Heart right ventricle (tissue), 16 donors: ENCODE measurements around the gene DNAL1. TPM values are rescaled to one million over a fixed set of nuclear protein-coding genes. Genes with fewer than 3 reads are reported as not detected.
"Not testable (repeated sequence)": the region's sequence is repeated elsewhere in the genome, so short reads cannot be mapped to it uniquely, and the experiment has no call there.

ENCODE experiments used
- ATAC-seq, 8 donors: fragments of 200-7000 bp; cut with Tn5 transposase; one replicate each; pipeline ENCODE4 v1.9.1; 2020; ENCODE audit warnings: mild to moderate bottlenecking in 8 of 8, moderate library complexity in 8 of 8, moderate number of reproducible peaks in 1 of 8
- DNase-seq, 2 donors: peaks; one replicate each; pipeline ENCODE4 v3.0.0-alpha.2; 2020
- H3K27ac ChIP-seq, 10 donors: fragments of 200-600 bp; sonication (generic) in 2 of 10; one replicate each; pipeline versions ENCODE4 v1.5.0 to v1.8.0; 2020 to 2022; ENCODE audit warnings: mild to moderate bottlenecking in 3 of 10
- H3K27me3 ChIP-seq, 7 donors: fragments of 200-600 bp; one replicate each; pipeline ENCODE4 v1.8.0; 2021 to 2022; ENCODE audit warnings: mild to moderate bottlenecking in 2 of 7
- H3K36me3 ChIP-seq, 9 donors: fragments of 200-600 bp; sonication (generic) in 1 of 9; one replicate each; pipeline versions ENCODE4 v1.5.0 to v1.8.0; 2020 to 2022; ENCODE audit warnings: mild to moderate bottlenecking in 2 of 9
- H3K4me1 ChIP-seq, 9 donors: fragments of 200-600 bp; sonication (generic) in 1 of 9; one replicate each; pipeline versions ENCODE4 v1.5.0 to v1.8.0; 2020 to 2022; ENCODE audit warnings: mild to moderate bottlenecking in 4 of 9
- H3K4me3 ChIP-seq, 10 donors: fragments of 200-600 bp; sonication (generic) in 2 of 10; one replicate each; pipeline versions ENCODE4 v1.5.0 to v1.8.0; 2020 to 2022; ENCODE audit warnings: mild to moderate bottlenecking in 7 of 10, moderate library complexity in 2 of 10
- H3K9me3 ChIP-seq, 11 donors: fragments of 200-600 bp in 10 of 11; sonication (generic) in 2 of 11; one replicate each; pipeline versions ENCODE4 v1.5.0 to v1.8.0; 2013 to 2022; ENCODE audit warnings: mild to moderate bottlenecking in 2 of 11, control low read depth in 1 of 11, moderate library complexity in 1 of 11
- CTCF ChIP-seq, 9 donors: fragments of 200-600 bp; sonication (generic) in 2 of 9; IDR thresholded peaks; one replicate each; pipeline versions ENCODE4 v1.5.0 to v1.8.0; 2021 to 2022; ENCODE audit warnings: antibody characterized with exemption in 9 of 9, mild to moderate bottlenecking in 5 of 9, moderate library complexity in 1 of 9
- WGBS, 2 donors: extraction: QIAGEN DNeasy Blood & Tissue Kit; methylation state at CpG; one replicate each; pipeline ENCODE4 v1.1.7; 2013; ENCODE audit warnings: inconsistent platforms in 1 of 2; 5-methylcytosine and 5-hydroxymethylcytosine counted together
- intact Hi-C, 10 donors: fragments of 100-400 bp; cut with DNase I; formaldehyde crosslinking; loops; one replicate each; pipeline versions ENCODE4 v1.11.1 to v1.14.2; 2022
- polyA plus RNA-seq, 2 donors: library from polyadenylated mRNA; stranded (reverse); fragments of 200-250 nt; gene quantifications; one replicate each; pipeline ENCODE4 v1.2.3, GENCODE V29; 2013
- total RNA-seq, 10 donors: library from RNA; stranded (reverse); fragmentation: NEBNext Ultra II Directional in 3 of 10; extraction: Animal tissue kit (Norgen Biotek cat#: 25700) in 3 of 10; gene quantifications; one replicate each; pipeline versions ENCODE4 v1.2.1 to v1.2.4, GENCODE V29; 2021 to 2023
- donor health status: Arrhythmogenic right ventricular cardiomyopathy.
- donor health status: ischemic (EF 13 %, LVEDD 7.1; RV severe dilation, severe dysfunction).
- donor health status: healthy with polysubstance abuse.
- donor health status: DM: no; HTN: yes; CAD: no.
- donor health status: DM: no; HTN: no; CAD: no.
- donor health status: ischemic (EF 25% LVEDD 6.9; RV normal size, moderate dysfunction).
- donor health status: ischemic (EF 25% LVEDD 5.7; RV mildly dilated, moderate dysfunction).
- donor health status: healthy.
- donor health status: DM: yes; HTN: yes; CAD: no.
- donor health status: Ischemic cardiomyopathy.
- donor health status: ischemic (EF 35%, LVEDD 5.7; RV mildly dilated, moderate dysfunction).
- donor health status: nonischemic (EF 11% LVEDD 7.7; RV severe dilation, severe dysfunction).
- donor health status: DM: yes; HTN: yes; CAD: no.
- donor health status: PGD.
- donor health status: ischemic (EF 29% LVEDD 5.4; RV normal size, mild dysfunction).
- donor health status: nonischemic (EF 23%, LVEDD 6.1; RV moderate dilation, normal function).

Gene DNAL1
- total and polyA plus RNA-seq, 12 donors = 5.9 to 21.2 (median 13.7) TPM

- 93 to 95% methylated on average over 5 of the region's 5 CpGs for WGBS, 2 donors
- ATAC-seq = no peak
- no peak for TF ChIP-seq CTCF (IDR thresholded peaks at IDR 0.05)
- no peak for DNase-seq
- Histone ChIP-seq H3K4me1 (peaks cover 4 to 17% (median 13%) of the 10 kb centered on the region in 9 donors), H3K27ac (no peak overlapping the region), H3K9me3 (no peaks in the 10 kb centered on the region), H3K4me3 (no peak overlapping the region), H3K27me3 (no peaks in the 10 kb centered on the region), H3K36me3 (no peaks in the 10 kb centered on the region)
- intact Hi-C loops = loop anchor here in 1 of 10 donors (10.0 kb wide), 1 partner anchor 184 kb away; no protein-coding TSS in a partner anchor
Measured at GRCh38 chr14:73640796-73641365, 3.9 kb upstream of the DNAL1 start.

- Histone ChIP-seq H3K4me1 (peaks cover 4 to 18% (median 16%) of the 10 kb centered on the region in 9 donors), H3K9me3 (no peaks in the 10 kb centered on the region), H3K4me3 (peak overlapping the region; percentile 63 to 94 (median 78)), H3K27me3 (no peaks in the 10 kb centered on the region), H3K36me3 (no peaks in the 10 kb centered on the region), H3K27ac (peak overlapping the region in 9 of 10 donors; percentile 81 to 95 (median 88))
- no peak for TF ChIP-seq CTCF (IDR thresholded peaks at IDR 0.05)
- no peak for ATAC-seq
- peak in 1 of 2 donors; percentile 4 for DNase-seq
- intact Hi-C loops = loop anchor here in 1 of 10 donors (10.0 kb wide), 1 partner anchor 180 kb away; no protein-coding TSS in a partner anchor
- WGBS, 2 donors = 7 to 8% methylated on average over 7 of the region's 7 CpGs
Measured at GRCh38 chr14:73645248-73645610, 443 bp downstream of the DNAL1 start.

DNA sequence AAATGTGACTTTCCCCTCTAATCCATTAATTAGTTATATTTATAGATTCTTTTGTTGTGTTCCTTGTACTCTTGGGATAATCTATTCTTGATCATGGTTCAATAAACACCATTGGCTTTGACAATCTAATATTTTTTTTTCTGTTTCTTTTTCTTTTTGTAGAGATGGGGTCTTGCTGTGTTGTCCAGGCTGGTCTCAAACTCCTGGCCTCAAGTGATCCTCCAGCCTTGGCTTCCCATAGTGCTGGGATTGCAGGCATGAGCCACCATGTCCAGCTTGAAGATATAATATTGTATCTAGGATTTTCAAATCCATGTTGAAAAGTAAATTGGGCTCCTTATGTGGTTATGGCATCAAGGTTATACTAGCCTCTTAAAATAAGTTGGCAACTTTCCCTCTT, 6.2 kb downstream of the DNAL1 start:
- DNase-seq = no peak
- Histone ChIP-seq H3K27ac (no peak overlapping the region), H3K4me3 (no peak overlapping the region), H3K27me3 (no peaks in the 10 kb centered on the region), H3K36me3 (peaks cover 0 to 41% (median 14%) of the 10 kb centered on the region in 9 donors), H3K4me1 (peaks cover 0 to 2% (median 0%) of the 10 kb centered on the region in 9 donors), H3K9me3 (no peaks in the 10 kb centered on the region)
- ATAC-seq = no peak
- intact Hi-C loops = no loop called here
- TF ChIP-seq CTCF (IDR thresholded peaks at IDR 0.05) = no peak

GRCh38 chr14:73655851-73656250, 11.1 kb downstream of the DNAL1 start:
- intact Hi-C loops = no loop called here
- Histone ChIP-seq H3K36me3 (peaks cover 0 to 71% (median 20%) of the 10 kb centered on the region in 9 donors), H3K27me3 (no peaks in the 10 kb centered on the region), H3K4me3 (no peak overlapping the region), H3K27ac (no peak overlapping the region), H3K4me1 (no peaks in the 10 kb centered on the region), H3K9me3 (no peaks in the 10 kb centered on the region)
- WGBS, 2 donors = 94 to 99% methylated on average over 1 of the region's 1 CpG
- DNase-seq (no peak), ATAC-seq (no peak)
- TF ChIP-seq CTCF (IDR thresholded peaks at IDR 0.05) = no peak

- H3K27ac ChIP-seq, ATAC-seq, DNase-seq, intact Hi-C loops, H3K9me3 ChIP-seq, H3K4me1 ChIP-seq, H3K27me3 ChIP-seq, H3K4me3 ChIP-seq: not testable (repeated sequence)
- 96 to 98% methylated on average over 11 of the region's 11 CpGs for WGBS, 2 donors
- peaks cover 0 to 70% (median 7%) of the 10 kb centered on the region in 9 donors for H3K36me3 ChIP-seq
Measured at GRCh38 chr14:73659202-73659601, 14.4 kb downstream of the DNAL1 start.
